CD4-positive, alpha-beta T cell treated with Interleukin-17A for 1 hour (primary cell): ENCODE data around the gene DHH.

Experiments
- DNase-seq: peaks from one replicate; pipeline ENCODE4 v3.0.0-alpha.2; 2020

Gene DHH

DNA sequence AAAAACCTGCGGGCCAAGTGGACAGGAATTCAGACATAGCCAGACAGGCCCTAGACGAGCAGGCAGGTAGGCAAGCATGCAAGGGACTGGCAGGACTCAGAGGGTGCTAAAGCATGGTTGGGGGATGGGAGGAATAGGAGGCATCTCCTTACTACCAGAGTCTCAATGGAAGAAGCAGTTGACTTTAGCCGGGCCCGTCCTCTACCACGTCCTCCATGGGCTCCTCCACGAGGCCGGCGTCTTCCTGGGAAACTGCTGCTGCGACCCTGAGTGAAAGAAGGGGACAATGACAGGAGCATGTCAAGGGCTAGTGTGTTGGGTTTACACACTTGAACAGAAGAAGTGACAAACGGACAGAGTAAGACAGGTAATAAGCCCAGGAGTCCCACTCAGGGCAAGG is 45.6 kb downstream of the DHH start:
- DNase-seq: no peak

GRCh38 chr12:49046129-49046895 is 48.3 kb downstream of the DHH start:
- no peak for DNase-seq

- no peak for DNase-seq
Observed at GRCh38 chr12:49044660-49045059, 49.9 kb downstream of the DHH start.

DNA sequence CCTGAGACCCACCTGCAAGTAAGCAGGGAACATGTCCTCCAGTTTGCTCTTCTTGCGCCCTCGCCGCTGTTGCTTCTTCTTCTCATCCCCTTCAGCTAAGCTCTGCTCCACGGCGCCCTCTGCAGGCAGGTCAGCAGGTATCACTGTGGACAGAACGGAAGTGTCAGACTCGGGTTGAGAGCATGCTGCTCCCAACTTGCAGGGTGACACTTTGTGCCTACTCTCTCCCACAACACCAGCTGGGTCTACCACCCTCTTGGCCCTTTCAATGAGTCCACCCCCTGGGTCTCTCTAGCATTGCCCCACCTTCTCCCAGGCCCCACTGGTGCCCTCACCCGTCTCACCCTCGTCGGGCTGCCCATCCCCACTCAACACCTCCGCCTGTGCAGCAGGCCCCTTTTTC is 50.7 kb downstream of the DHH start:
- peak; percentile 84 for DNase-seq

- no peak for DNase-seq
Observed at GRCh38 chr12:49043241-49043640, 51.4 kb downstream of the DHH start.

DNA sequence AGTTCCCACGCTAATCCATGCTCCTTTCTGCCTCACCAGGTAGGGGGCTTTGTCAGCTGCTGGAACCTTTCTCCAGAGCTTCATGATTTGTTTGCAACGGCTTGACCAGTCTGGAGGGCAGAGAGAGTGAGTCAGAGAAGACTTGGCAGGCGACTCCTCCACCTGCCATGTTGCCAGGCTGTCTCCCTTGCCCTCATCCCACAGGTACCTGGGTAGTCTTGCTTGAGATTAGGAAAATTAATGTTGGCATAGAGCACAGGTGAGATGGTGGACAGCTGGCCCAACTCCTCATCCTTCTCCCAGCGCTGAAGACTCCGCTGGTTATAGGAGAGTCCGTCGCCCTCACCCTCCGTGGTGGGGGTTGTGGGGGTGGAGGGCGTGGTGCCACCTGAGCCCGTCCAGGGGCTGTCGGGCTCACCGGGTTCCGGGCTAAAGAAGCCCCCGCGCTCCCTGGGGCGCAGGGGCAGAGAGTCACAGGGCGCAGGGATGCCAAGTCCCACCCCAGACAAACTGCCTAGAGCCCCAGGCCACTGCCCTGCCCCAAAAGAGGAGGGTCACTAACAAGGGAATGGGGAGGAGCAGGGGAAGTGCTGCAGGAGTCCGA is 52.6 kb downstream of the DHH start:
- DNase-seq: no peak

- DNase-seq: no peak
Observed at GRCh38 chr12:49041036-49041880, 53.3 kb downstream of the DHH start.

DNA sequence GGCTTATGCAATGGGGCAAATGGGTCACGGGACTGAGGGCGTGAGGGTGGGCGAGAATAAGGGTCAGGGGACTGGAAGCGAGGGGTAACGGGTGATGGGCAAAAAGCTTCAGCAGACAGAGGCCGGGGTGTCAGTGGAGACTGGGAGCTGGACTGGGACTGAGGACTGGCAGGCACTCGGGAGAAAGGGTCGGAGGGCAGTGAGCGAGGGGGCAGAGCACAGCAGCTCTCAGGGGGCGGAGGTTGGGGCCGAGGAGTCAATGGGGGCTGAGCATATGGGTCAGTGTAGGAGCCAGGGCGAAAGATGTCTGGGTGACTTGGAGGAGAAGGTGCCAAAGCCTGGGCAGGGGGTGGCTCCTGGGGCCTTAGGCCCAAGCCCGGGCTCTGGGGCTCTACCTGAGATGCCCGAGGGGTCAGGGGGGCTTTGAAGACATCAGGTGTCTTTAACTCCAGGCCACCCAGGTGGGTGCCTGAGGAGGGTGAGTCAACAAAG is 54.2 kb downstream of the DHH start:
- DNase-seq: no peak

DNA sequence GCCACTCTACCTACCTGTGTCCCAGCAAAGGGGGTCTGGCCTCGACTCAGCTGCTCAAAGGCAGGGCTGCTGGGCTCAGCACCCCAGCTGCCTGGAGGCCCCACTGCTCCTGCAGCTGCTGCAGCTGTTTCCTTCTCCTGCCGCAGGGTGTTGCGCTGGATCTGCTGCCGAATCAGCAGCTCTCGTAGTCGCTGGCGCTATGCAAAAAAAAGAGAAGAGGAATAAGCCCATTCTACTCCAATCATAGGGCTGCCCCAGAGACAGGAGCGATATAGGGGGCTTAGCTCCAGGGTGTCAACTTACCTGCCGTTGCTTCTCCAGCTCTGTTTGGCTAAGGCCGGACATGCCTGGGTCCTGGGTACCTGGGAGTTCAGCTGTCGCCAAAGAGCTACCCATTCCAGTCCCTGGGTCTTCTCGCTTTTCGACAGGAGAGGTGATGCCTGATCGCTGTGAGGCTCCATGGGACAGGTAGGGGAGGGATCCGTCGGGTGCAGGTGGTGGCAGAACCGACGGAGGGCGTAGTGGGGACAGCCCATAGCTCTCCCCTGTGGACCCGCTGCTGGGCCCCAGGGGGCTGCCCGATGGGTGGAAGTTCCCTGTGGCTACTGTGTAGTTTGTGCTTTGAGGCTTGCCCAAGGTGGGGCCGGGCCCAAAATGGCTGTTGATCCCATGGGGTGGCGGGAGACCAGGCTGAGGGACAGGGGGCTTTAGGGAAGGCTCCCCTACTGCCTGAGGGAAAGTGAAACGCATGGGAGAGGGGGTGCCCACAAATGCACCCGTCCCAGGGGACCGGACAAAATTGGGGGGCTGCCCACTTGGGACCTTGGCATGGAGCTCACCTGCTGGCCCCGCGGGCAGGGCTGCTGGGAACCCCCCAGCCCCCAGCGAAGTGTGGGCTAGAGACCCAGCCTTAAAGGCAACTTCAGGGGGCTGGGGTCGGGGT is 54.9 kb downstream of the DHH start:
- DNase-seq: no peak

GRCh38 chr12:49038291-49038955 is 56.2 kb downstream of the DHH start:
- no peak for DNase-seq

- DNase-seq: no peak
Observed at GRCh38 chr12:49037947-49038237, 56.7 kb downstream of the DHH start.

GRCh38 chr12:49037111-49037946 is 57.3 kb downstream of the DHH start:
- DNase-seq: no peak
